GM12878 (cell line): ENCODE measurements around the gene SRSF9. TPM values are rescaled to one million over a fixed set of nuclear protein-coding genes. Genes with fewer than 3 reads are reported as not detected.

Experiments used
- ATF3 ChIP-seq: IDR thresholded peaks from 2 replicates; pipeline ENCODE4 v1.6.1; 2011; ENCODE audit warnings: low read depth, mild to moderate bottlenecking, low read length, moderate library complexity, borderline replicate concordance; ENCODE audit errors: extremely low read depth
- CBFB ChIP-seq: IDR thresholded peaks from 2 replicates; pipeline ENCODE4 v1.6.1; 2016; ENCODE audit warnings: antibody characterized with exemption, low read depth
- CHD2 ChIP-seq: IDR thresholded peaks from 2 replicates; pipeline ENCODE4 v1.6.1; 2011; ENCODE audit warnings: low read depth, low read length, improper control_type of control experiment, borderline replicate concordance
- IRF3 ChIP-seq: fragments of 450-650 bp; IDR thresholded peaks from 2 replicates; pipeline ENCODE4 v1.6.1; 2014; ENCODE audit warnings: mild to moderate bottlenecking
- JUNB ChIP-seq: IDR thresholded peaks from 2 replicates; pipeline ENCODE4 v1.6.1; 2016; ENCODE audit warnings: antibody characterized with exemption, mild to moderate bottlenecking
- KAT2A ChIP-seq: conservative IDR thresholded peaks from 2 replicates; pipeline ENCODE4 v1.6.1; 2011; ENCODE audit warnings: low read depth, low read length; ENCODE audit not compliant: control insufficient read depth
- MEF2B ChIP-seq: fragments of 450-650 bp; IDR thresholded peaks from 2 replicates; pipeline ENCODE4 v1.6.1; 2018; ENCODE audit warnings: mild to moderate bottlenecking, moderate library complexity; ENCODE audit not compliant: partially characterized antibody, poor library complexity, severe bottlenecking
- MXI1 ChIP-seq: fragments of 150-350 bp; IDR thresholded peaks from 2 replicates; pipeline ENCODE4 v1.6.1; 2011; ENCODE audit warnings: low read depth, mild to moderate bottlenecking, inconsistent platforms, low read length, improper control_type of control experiment
- MYB ChIP-seq: fragments of 150-350 bp; IDR thresholded peaks from 2 replicates; pipeline ENCODE4 v1.6.1; 2014; ENCODE audit warnings: mild to moderate bottlenecking, low read depth, low read length, borderline replicate concordance
- POLR2AphosphoS2 ChIP-seq: IDR thresholded peaks from 2 replicates; pipeline ENCODE4 v1.6.1; 2011; ENCODE audit warnings: low read depth, mild to moderate bottlenecking, low read length, improper control_type of control experiment, moderate library complexity
- REST ChIP-seq: IDR thresholded peaks from 2 replicates; pipeline ENCODE4 v1.6.1; 2012; ENCODE audit warnings: mild to moderate bottlenecking, low read depth, low read length
- SIX5 ChIP-seq: IDR thresholded peaks from 2 replicates; pipeline ENCODE4 v1.6.1; 2011; ENCODE audit warnings: mild to moderate bottlenecking, low read depth, low read length, moderate library complexity; ENCODE audit not compliant: severe bottlenecking
- SKIL ChIP-seq: fragments of 450-650 bp; IDR thresholded peaks from 2 replicates; pipeline ENCODE4 v1.6.1; 2017; ENCODE audit warnings: mild to moderate bottlenecking, low read depth, inconsistent platforms; ENCODE audit not compliant: poor library complexity, severe bottlenecking
- STAT1 ChIP-seq: fragments of 450-650 bp; conservative IDR thresholded peaks from 2 replicates; pipeline ENCODE4 v1.6.1; 2014; ENCODE audit warnings: antibody characterized with exemption, mild to moderate bottlenecking
- SUPT20H ChIP-seq: IDR thresholded peaks from 2 replicates; pipeline ENCODE4 v1.6.1; 2011; ENCODE audit warnings: low read depth, mild to moderate bottlenecking, low read length, moderate library complexity, borderline replicate concordance; ENCODE audit not compliant: control insufficient read depth
- ZBTB40 ChIP-seq: fragments of 450-650 bp; IDR thresholded peaks from 2 replicates; pipeline ENCODE4 v1.6.1; 2016; ENCODE audit warnings: mild to moderate bottlenecking, moderate library complexity, borderline replicate concordance
- polyA plus RNA-seq, 11 experiments: library from polyadenylated mRNA; depleted of rRNA in 4 of 11; unstranded in 6 of 11; stranded (reverse) in 5 of 11; fragments of >200 nt; fragmentation: Nextera tagmentation in 4 of 11; fragmentation: Illumina TruSeq in 1 of 11; extraction: Ambion mirVana in 4 of 11; extraction: Trizol in 1 of 11; gene quantifications; 1 replicate in 1 of 11; 2 replicates in 10 of 11; pipeline versions ENCODE4 v1.2.1 to v1.2.3, GENCODE V29; 2011 to 2016; ENCODE audit warnings: inconsistent platforms in 2 of 11, missing spikeins in 2 of 11, low read depth in 1 of 11
- total RNA-seq, 4 experiments: library from RNA; depleted of rRNA in 3 of 4; stranded (reverse); fragments of >200 nt in 3 of 4; fragmentation: Illumina TruSeq in 1 of 4; extraction: Trizol in 1 of 4; gene quantifications; 2 replicates each; pipeline versions ENCODE4 v1.2.1 to v1.2.3, GENCODE V29; 2013 to 2021

The SRSF9 gene
- total and polyA plus RNA-seq, 10 of the 15 experiments (the other 5 are each of a cell fraction or from before 2014, with no cell fraction given): 56.2 to 510 (median 186) TPM

GRCh38 chr12:120445911-120446843, 23.4 kb downstream of the SRSF9 start, which contains the start of the genes GATC and TRIAP1 (continued):
- TF ChIP-seq SKIL: peak; percentile 32
- TF ChIP-seq REST: no peak
- peak; percentile 67 for TF ChIP-seq SIX5
- TF ChIP-seq JUNB: no peak
- TF ChIP-seq POLR2AphosphoS2: peak; percentile 79; the same call in 1 of the 2 replicates
- TF ChIP-seq STAT1: no peak; the same call in 1 of the 2 replicates
- no peak for TF ChIP-seq KAT2A
- TF ChIP-seq ZBTB40: peak; percentile 50; the same call in 1 of the 2 replicates
- peak; percentile 95 for TF ChIP-seq MXI1
- TF ChIP-seq CBFB: peak; percentile 97
- peak; percentile 47 for TF ChIP-seq MEF2B
- TF ChIP-seq SUPT20H: no peak; the same call in 1 of the 2 replicates
- peak; percentile 99 for TF ChIP-seq ATF3
- no peak for TF ChIP-seq IRF3
- peak; percentile 89 for TF ChIP-seq CHD2
- TF ChIP-seq MYB: no peak
